HEK293T (cell line): Measurements from ENCODE around the gene PIGW.

Source experiments
- CTCF ChIA-PET: fragments of 350-600 bp; formaldehyde crosslinking; extraction: SDS; loops from one replicate; lab custom pipeline; 2021; ENCODE audit warnings: antibody characterized with exemption, inconsistent platforms; lab: Yijun Ruan, JAX
- POLR2A ChIA-PET: fragments of 350-600 bp; formaldehyde crosslinking; extraction: SDS; loops from one replicate; lab custom pipeline; 2020; ENCODE audit warnings: antibody characterized with exemption, inconsistent platforms; lab: Yijun Ruan, JAX
- DNase-seq: peaks from one replicate; pipeline ENCODE4 v3.0.0; 2012; ENCODE audit warnings: mixed read lengths; ENCODE audit errors: extremely low spot score
- ARNT ChIP-seq: fragments of 450-650 bp; IDR thresholded peaks from 2 replicates; pipeline ENCODE4 v1.6.1; 2017; ENCODE audit warnings: mild to moderate bottlenecking
- BHLHE40 ChIP-seq: fragments of 450-650 bp; IDR thresholded peaks from 2 replicates; pipeline ENCODE4 v1.6.1; 2016; ENCODE audit warnings: mild to moderate bottlenecking, moderate library complexity, borderline replicate concordance
- CTBP1 ChIP-seq: fragments of 450-650 bp; IDR thresholded peaks from 2 replicates; pipeline ENCODE4 v1.6.1; 2016; ENCODE audit warnings: borderline replicate concordance
- ELF4 ChIP-seq: fragments of 450-650 bp; IDR thresholded peaks from 2 replicates; pipeline ENCODE4 v1.6.1; 2017; ENCODE audit warnings: antibody characterized with exemption
- FOXA1 ChIP-seq: fragments of 450-650 bp; IDR thresholded peaks from 2 replicates; pipeline ENCODE4 v1.6.1; 2016; ENCODE audit warnings: mild to moderate bottlenecking
- FOXK2 ChIP-seq: fragments of 450-650 bp; IDR thresholded peaks from 2 replicates; pipeline ENCODE4 v1.6.1; 2016; ENCODE audit warnings: mild to moderate bottlenecking
- FOXM1 ChIP-seq: fragments of 450-650 bp; IDR thresholded peaks from 2 replicates; pipeline ENCODE4 v1.6.1; 2017; ENCODE audit warnings: mild to moderate bottlenecking, borderline replicate concordance
- HDGF ChIP-seq: fragments of 450-650 bp; IDR thresholded peaks from 2 replicates; pipeline ENCODE4 v1.6.1; 2017; ENCODE audit warnings: antibody characterized with exemption, borderline replicate concordance
- L3MBTL2 ChIP-seq: fragments of 450-650 bp; conservative IDR thresholded peaks from 2 replicates; pipeline ENCODE4 v1.6.1; 2016; ENCODE audit warnings: mild to moderate bottlenecking
- LEF1 ChIP-seq: fragments of 450-650 bp; IDR thresholded peaks from 2 replicates; pipeline ENCODE4 v1.6.1; 2017; ENCODE audit warnings: mild to moderate bottlenecking, borderline replicate concordance
- NFRKB ChIP-seq: fragments of 450-650 bp; IDR thresholded peaks from 2 replicates; pipeline ENCODE4 v1.6.1; 2016; ENCODE audit warnings: mild to moderate bottlenecking, moderate library complexity
- PKNOX1 ChIP-seq: fragments of 450-650 bp; IDR thresholded peaks from 2 replicates; pipeline ENCODE4 v1.6.1; 2016
- SP1 ChIP-seq: fragments of 450-650 bp; IDR thresholded peaks from 2 replicates; pipeline ENCODE4 v1.6.1; 2017
- SUZ12 ChIP-seq: fragments of 450-650 bp; IDR thresholded peaks from 2 replicates; pipeline ENCODE4 v1.6.1; 2016; ENCODE audit warnings: mild to moderate bottlenecking
- TARDBP ChIP-seq: fragments of 450-650 bp; IDR thresholded peaks from 2 replicates; pipeline ENCODE4 v1.6.1; 2016
- ZNF384 ChIP-seq: fragments of 450-650 bp; IDR thresholded peaks from 2 replicates; pipeline ENCODE4 v1.6.1; 2016

Gene PIGW

GRCh38 chr17:36500745-36501225 is 34.0 kb upstream of the PIGW start:
- TF ChIP-seq ZNF384 (no peak), BHLHE40 (no peak), FOXK2 (no peak), CTBP1 (no peak), ELF4 (no peak), TARDBP (no peak), HDGF (no peak), PKNOX1 (no peak), FOXA1 (no peak), L3MBTL2 (no peak), NFRKB (no peak), SUZ12 (no peak)
- DNase-seq, result no peak
- POLR2A ChIA-PET, result interaction anchor here (0.6 to 2.0 kb wide), 3 partner anchors 12 to 14 kb away, joined by 4 to 7 read pairs (median 4); partner anchors contain the start of gene ZNHIT3
- CTCF ChIA-PET, result interaction anchor here (0.8 kb wide), 1 partner anchor 18 kb away, joined by 3 read pairs; no protein-coding TSS in a partner anchor

- no peak for DNase-seq
- POLR2A ChIA-PET, result interaction anchor here (1.4 kb wide), 1 partner anchor 12 kb away, joined by 4 read pairs; no protein-coding TSS in a partner anchor
- no peak for TF ChIP-seq TARDBP
- TF ChIP-seq ARNT, result no peak
- no peak for TF ChIP-seq ELF4
- no peak for TF ChIP-seq LEF1
- TF ChIP-seq PKNOX1, result no peak
- no peak for TF ChIP-seq FOXM1
- no peak for TF ChIP-seq FOXK2
- no peak for TF ChIP-seq BHLHE40
- TF ChIP-seq HDGF, result no peak
- no peak for TF ChIP-seq L3MBTL2
- TF ChIP-seq CTBP1, result no peak
- TF ChIP-seq NFRKB, result no peak
- CTCF ChIA-PET, result no interaction called here
Observed at GRCh38 chr17:36501351-36501750, 33.4 kb upstream of the PIGW start.

GRCh38 chr17:36501963-36502362 is 32.8 kb upstream of the PIGW start:
- TF ChIP-seq BHLHE40, result no peak
- TF ChIP-seq HDGF, result no peak
- ChIA-PET CTCF (no interaction called here), POLR2A (no interaction called here)
- no peak for DNase-seq

- no peak for DNase-seq
- CTCF ChIA-PET, result no interaction called here
- no peak for TF ChIP-seq SUZ12
- no peak for TF ChIP-seq CTBP1
- no peak for TF ChIP-seq ELF4
- no peak for TF ChIP-seq L3MBTL2
- no peak for TF ChIP-seq FOXK2
- no peak for TF ChIP-seq TARDBP
- no peak for TF ChIP-seq BHLHE40
- POLR2A ChIA-PET, result interaction anchor here (1.1 kb wide), 1 partner anchor 18 kb away, joined by 5 read pairs; no protein-coding TSS in a partner anchor
Observed at GRCh38 chr17:36503456-36504155, 31.2 kb upstream of the PIGW start.

- TF ChIP-seq ELF4 (no peak), NFRKB (no peak), PKNOX1 (no peak), HDGF (no peak), TARDBP (no peak), FOXK2 (no peak), CTBP1 (no peak)
- CTCF ChIA-PET, result no interaction called here
- POLR2A ChIA-PET, result interaction anchor here (1.1 kb wide), 1 partner anchor 18 kb away, joined by 5 read pairs; no protein-coding TSS in a partner anchor
- DNase-seq, result no peak
Observed at GRCh38 chr17:36504156-36504545, 30.6 kb upstream of the PIGW start.

GRCh38 chr17:36505171-36505570 is 29.6 kb upstream of the PIGW start:
- TF ChIP-seq BHLHE40, result no peak
- no peak for TF ChIP-seq FOXK2
- TF ChIP-seq TARDBP, result no peak
- no peak for TF ChIP-seq LEF1
- no peak for TF ChIP-seq FOXM1
- TF ChIP-seq L3MBTL2, result no peak
- no peak for TF ChIP-seq HDGF
- no peak for TF ChIP-seq FOXA1
- no peak for TF ChIP-seq ARNT
- no peak for TF ChIP-seq PKNOX1
- TF ChIP-seq ELF4, result no peak
- TF ChIP-seq ZNF384, result no peak
- no peak for TF ChIP-seq SP1
- no peak for TF ChIP-seq SUZ12
- no peak for DNase-seq
- CTCF ChIA-PET, result no interaction called here
- POLR2A ChIA-PET, result interaction anchor here (0.7 kb wide), 1 partner anchor 30 kb away, joined by 3 read pairs; the partner anchor contains the start of genes MYO19 and PIGW
